GM20000 (cell line): ENCODE measurements around the gene WSB1.
"Not testable (repeated sequence)": the region's sequence is repeated elsewhere in the genome, so short reads cannot be mapped to it uniquely, and the experiment has no call there.

Source experiments
- DNase-seq: peaks from one replicate; pipeline ENCODE4 v3.0.0; 2012; ENCODE audit warnings: low spot score
- CTCF ChIP-seq: IDR thresholded peaks from 2 replicates; pipeline ENCODE4 v1.5.1; 2012; ENCODE audit warnings: mild to moderate bottlenecking, control low read depth; ENCODE audit errors: extremely low read depth, missing control alignments

The WSB1 gene

GRCh38 chr17:27324771-27325339 is 30.9 kb downstream of the WSB1 start:
- no peak for DNase-seq
- no peak for TF ChIP-seq CTCF

- TF ChIP-seq CTCF = no peak
- DNase-seq = no peak
These were observed 32.1 kb downstream of the WSB1 start for GRCh38 chr17:27326051-27326450.

GRCh38 chr17:27326585-27326984 is 32.7 kb downstream of the WSB1 start:
- no peak for DNase-seq
- TF ChIP-seq CTCF = no peak

- DNase-seq = no peak
- no peak for TF ChIP-seq CTCF
These were observed 33.5 kb downstream of the WSB1 start for GRCh38 chr17:27327397-27327796.

- no peak for DNase-seq
- TF ChIP-seq CTCF = no peak
These were observed 34.0 kb downstream of the WSB1 start for GRCh38 chr17:27327871-27328270.

GRCh38 chr17:27328686-27329085 is 34.8 kb downstream of the WSB1 start:
- not testable (repeated sequence) for DNase-seq

- no peak for DNase-seq
- TF ChIP-seq CTCF = no peak
These were observed 35.4 kb downstream of the WSB1 start for GRCh38 chr17:27329146-27329805.

- DNase-seq = no peak
- no peak for TF ChIP-seq CTCF
These were observed 38.1 kb downstream of the WSB1 start for GRCh38 chr17:27332047-27332393.
